ENCODE results near the gene PRDX5. TPM values are rescaled to one million over a fixed set of nuclear protein-coding genes. Genes with fewer than 3 reads are reported as not detected.

The PRDX5 gene
- polyA plus RNA-seq, 4 donors = 229 to 668 (median 548) TPM

DNA sequence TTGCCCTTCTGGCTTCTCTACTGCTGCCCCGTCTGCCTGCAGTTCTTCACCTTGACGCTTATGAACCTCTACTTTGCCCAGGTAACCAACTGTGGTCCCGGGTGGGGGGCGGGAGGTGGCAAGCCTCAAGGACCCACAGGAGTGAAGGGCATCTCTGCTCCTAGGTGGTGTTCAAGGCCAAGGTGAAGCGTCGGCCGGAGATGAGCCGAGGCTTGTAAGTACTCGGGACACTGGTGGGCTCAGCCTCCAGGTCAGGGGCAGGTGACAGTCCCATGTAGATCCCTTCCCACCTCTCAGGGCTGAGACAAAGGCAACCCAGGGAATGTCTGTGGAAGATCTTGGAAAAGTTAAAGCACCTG, 31.1 kb upstream of the PRDX5 start:
- Histone ChIP-seq H3K9me3 (ENCODE audit: control insufficient read depth in 2 of 2, insufficient read depth in 1 of 2, low read depth in 1 of 2, low read length in 1 of 2) (no peaks in the 10 kb centered on the region), H3K36me3 (ENCODE audit: control insufficient read depth in 3 of 3, insufficient read depth in 2 of 3, low read depth in 1 of 3, low read length in 3 of 3) (peaks cover 0 to 34% (median 0%) of the 10 kb centered on the region in 3 donors), H3K27ac (ENCODE audit: low read depth in 1 of 3, low read length in 2 of 3) (no peak overlapping the region), H3K4me1 (ENCODE audit: control insufficient read depth in 3 of 3, insufficient read depth in 2 of 3, low read depth in 1 of 3, low read length in 2 of 3) (peaks cover 0 to 22% (median 4%) of the 10 kb centered on the region in 3 donors), H3K27me3 (ENCODE audit: control insufficient read depth in 3 of 3, insufficient read depth in 3 of 3, low read length in 3 of 3) (peaks cover 2 to 16% (median 7%) of the 10 kb centered on the region in 3 donors), H3K4me3 (ENCODE audit: low read depth in 1 of 3, low read length in 3 of 3) (no peak overlapping the region)
- no peak for FAIRE-seq
- 81 to 92% (median 85%) methylated on average over 9 of the region's 9 CpGs for WGBS, 3 donors
- no peak for DNase-seq

GRCh38 chr11:64287676-64288352, 30.1 kb upstream of the PRDX5 start:
- Histone ChIP-seq H3K9me3 (ENCODE audit: control insufficient read depth in 2 of 2, insufficient read depth in 1 of 2, low read depth in 1 of 2, low read length in 1 of 2) (no peaks in the 10 kb centered on the region), H3K4me3 (ENCODE audit: low read depth in 1 of 3, low read length in 3 of 3) (no peak overlapping the region), H3K36me3 (ENCODE audit: control insufficient read depth in 3 of 3, insufficient read depth in 2 of 3, low read depth in 1 of 3, low read length in 3 of 3) (peaks cover 0 to 25% (median 0%) of the 10 kb centered on the region in 3 donors), H3K27me3 (ENCODE audit: control insufficient read depth in 3 of 3, insufficient read depth in 3 of 3, low read length in 3 of 3) (peaks cover 7 to 24% (median 8%) of the 10 kb centered on the region in 3 donors), H3K4me1 (ENCODE audit: control insufficient read depth in 3 of 3, insufficient read depth in 2 of 3, low read depth in 1 of 3, low read length in 2 of 3) (peaks cover 0 to 22% (median 4%) of the 10 kb centered on the region in 3 donors), H3K27ac (ENCODE audit: low read depth in 1 of 3, low read length in 2 of 3) (no peak overlapping the region)
- DNase-seq (no peak), FAIRE-seq (no peak)
- WGBS, 3 donors = 95 to 96% (median 95%) methylated on average over 32 to 33 of the region's 33 CpGs

- Histone ChIP-seq H3K4me1 (ENCODE audit: control insufficient read depth in 3 of 3, insufficient read depth in 2 of 3, low read depth in 1 of 3, low read length in 2 of 3) (peaks cover 0 to 21% (median under 1%) of the 10 kb centered on the region in 3 donors), H3K27ac (ENCODE audit: low read depth in 1 of 3, low read length in 2 of 3) (no peak overlapping the region), H3K4me3 (ENCODE audit: low read depth in 1 of 3, low read length in 3 of 3) (no peak overlapping the region), H3K36me3 (ENCODE audit: control insufficient read depth in 3 of 3, insufficient read depth in 2 of 3, low read depth in 1 of 3, low read length in 3 of 3) (peaks cover 0 to 20% (median 0%) of the 10 kb centered on the region in 3 donors), H3K27me3 (ENCODE audit: control insufficient read depth in 3 of 3, insufficient read depth in 3 of 3, low read length in 3 of 3) (peaks cover 7 to 29% (median 9%) of the 10 kb centered on the region in 3 donors), H3K9me3 (ENCODE audit: control insufficient read depth in 2 of 2, insufficient read depth in 1 of 2, low read depth in 1 of 2, low read length in 1 of 2) (no peaks in the 10 kb centered on the region)
- DNase-seq (no peak), FAIRE-seq (no peak)
- WGBS, 3 donors = 89 to 99% (median 94%) methylated on average over 9 of the region's 9 CpGs
These were observed 29.6 kb upstream of the PRDX5 start for GRCh38 chr11:64288353-64288750.

DNA sequence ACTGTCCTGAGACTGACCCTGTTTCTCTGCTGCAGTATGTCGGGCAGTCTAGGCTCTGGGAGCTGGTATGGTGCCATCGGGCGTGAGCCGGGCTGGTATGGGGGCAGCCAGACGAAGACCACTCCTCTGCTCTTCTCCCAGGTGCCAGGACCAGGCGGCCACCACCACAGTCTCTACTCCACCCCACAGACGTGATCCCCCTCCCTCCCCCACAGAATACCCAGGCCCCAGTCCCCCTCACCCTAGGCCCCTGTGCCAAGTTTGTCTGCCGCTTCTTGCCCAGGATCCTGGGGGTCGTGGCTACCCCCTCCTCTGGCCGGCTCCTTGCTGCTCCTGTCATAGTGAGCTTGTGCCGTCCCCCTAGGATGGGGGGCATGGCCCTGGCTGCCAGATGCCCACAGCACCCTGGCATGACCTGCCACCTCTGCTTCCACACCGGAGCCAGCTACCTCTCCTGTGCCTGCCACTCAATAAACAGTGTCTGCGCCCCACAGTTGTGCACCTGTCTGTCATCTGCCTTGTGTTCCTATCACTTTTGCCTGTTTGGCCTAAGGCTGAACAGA, 28.8 kb upstream of the PRDX5 start:
- FAIRE-seq = no peak
- H3K4me3 ChIP-seq (ENCODE audit: low read depth in 1 of 3, low read length in 3 of 3) = no peak overlapping the region
- H3K36me3 ChIP-seq (ENCODE audit: control insufficient read depth in 3 of 3, insufficient read depth in 2 of 3, low read depth in 1 of 3, low read length in 3 of 3) = peaks cover 0 to 18% (median 0%) of the 10 kb centered on the region in 3 donors
- H3K27me3 ChIP-seq (ENCODE audit: control insufficient read depth in 3 of 3, insufficient read depth in 3 of 3, low read length in 3 of 3) = peaks cover 9 to 36% (median 10%) of the 10 kb centered on the region in 3 donors
- no peaks in the 10 kb centered on the region for H3K9me3 ChIP-seq (ENCODE audit: control insufficient read depth in 2 of 2, insufficient read depth in 1 of 2, low read depth in 1 of 2, low read length in 1 of 2)
- no peak overlapping the region for H3K27ac ChIP-seq (ENCODE audit: low read depth in 1 of 3, low read length in 2 of 3)
- WGBS, 3 donors = 91 to 93% (median 93%) methylated on average over 12 to 13 of the region's 13 CpGs
- H3K4me1 ChIP-seq (ENCODE audit: control insufficient read depth in 3 of 3, insufficient read depth in 2 of 3, low read depth in 1 of 3, low read length in 2 of 3) = peaks cover 0 to 13% (median 0%) of the 10 kb centered on the region in 3 donors
- no peak for DNase-seq

GRCh38 chr11:64290352-64291261, 27.3 kb upstream of the PRDX5 start:
- Histone ChIP-seq H3K27me3 (ENCODE audit: control insufficient read depth in 3 of 3, insufficient read depth in 3 of 3, low read length in 3 of 3) (peaks cover 11 to 51% (median 17%) of the 10 kb centered on the region in 3 donors), H3K4me1 (ENCODE audit: control insufficient read depth in 3 of 3, insufficient read depth in 2 of 3, low read depth in 1 of 3, low read length in 2 of 3) (peaks cover 0 to 10% (median 0%) of the 10 kb centered on the region in 3 donors), H3K9me3 (ENCODE audit: control insufficient read depth in 2 of 2, insufficient read depth in 1 of 2, low read depth in 1 of 2, low read length in 1 of 2) (no peaks in the 10 kb centered on the region), H3K27ac (ENCODE audit: low read depth in 1 of 3, low read length in 2 of 3) (no peak overlapping the region), H3K36me3 (ENCODE audit: control insufficient read depth in 3 of 3, insufficient read depth in 2 of 3, low read depth in 1 of 3, low read length in 3 of 3) (peaks cover 0 to 16% (median 0%) of the 10 kb centered on the region in 3 donors), H3K4me3 (ENCODE audit: low read depth in 1 of 3, low read length in 3 of 3) (no peak overlapping the region)
- DNase-seq (no peak), FAIRE-seq (no peak)
- 48 to 53% (median 53%) methylated on average over 8 to 10 of the region's 10 CpGs for WGBS, 3 donors

- H3K27ac ChIP-seq (ENCODE audit: low read depth in 1 of 3, low read length in 2 of 3) = no peak within 1 kb of the TSS
- no peaks in the 10 kb centered on the region for H3K9me3 ChIP-seq (ENCODE audit: control insufficient read depth in 2 of 2, insufficient read depth in 1 of 2, low read depth in 1 of 2, low read length in 1 of 2)
- WGBS, 3 donors = 2 to 10% (median 3%) methylated on average over 31 to 45 of the region's 45 CpGs
- H3K36me3 ChIP-seq (ENCODE audit: control insufficient read depth in 3 of 3, insufficient read depth in 2 of 3, low read depth in 1 of 3, low read length in 3 of 3) = peaks cover 0 to 16% (median 0%) of the 10 kb centered on the region in 3 donors
- DNase-seq (no peak), FAIRE-seq (no peak)
- peak within 1 kb of the TSS in 1 of 3 donors; percentile 40 for H3K4me3 ChIP-seq (ENCODE audit: low read depth in 1 of 3, low read length in 3 of 3)
- peaks cover 0 to 5% (median 0%) of the 10 kb centered on the region in 3 donors for H3K4me1 ChIP-seq (ENCODE audit: control insufficient read depth in 3 of 3, insufficient read depth in 2 of 3, low read depth in 1 of 3, low read length in 2 of 3)
- peaks cover 12 to 58% (median 18%) of the 10 kb centered on the region in 3 donors for H3K27me3 ChIP-seq (ENCODE audit: control insufficient read depth in 3 of 3, insufficient read depth in 3 of 3, low read length in 3 of 3)
These were observed 26.6 kb upstream of the PRDX5 start, which contains the start of gene KCNK4 for GRCh38 chr11:64291262-64291751. Gene KCNK4 (plus strand): TSS chr11:64291302. CDS start chr11:64293019, 1,717 bp downstream.

- H3K4me3 ChIP-seq (ENCODE audit: low read depth in 1 of 3, low read length in 3 of 3) = peak overlapping the region in 1 of 3 donors; percentile 40
- H3K27me3 ChIP-seq (ENCODE audit: control insufficient read depth in 3 of 3, insufficient read depth in 3 of 3, low read length in 3 of 3) = peaks cover 12 to 64% (median 24%) of the 10 kb centered on the region in 3 donors
- no peaks in the 10 kb centered on the region for H3K9me3 ChIP-seq (ENCODE audit: control insufficient read depth in 2 of 2, insufficient read depth in 1 of 2, low read depth in 1 of 2, low read length in 1 of 2)
- no peak overlapping the region for H3K27ac ChIP-seq (ENCODE audit: low read depth in 1 of 3, low read length in 2 of 3)
- H3K36me3 ChIP-seq (ENCODE audit: control insufficient read depth in 3 of 3, insufficient read depth in 2 of 3, low read depth in 1 of 3, low read length in 3 of 3) = peaks cover 0 to 16% (median 0%) of the 10 kb centered on the region in 3 donors
- no peak for DNase-seq
- 1 to 2% (median 1%) methylated on average over 18 to 96 of the region's 96 CpGs for WGBS, 3 donors
- FAIRE-seq = no peak
- peaks cover 0 to 3% (median 0%) of the 10 kb centered on the region in 3 donors for H3K4me1 ChIP-seq (ENCODE audit: control insufficient read depth in 3 of 3, insufficient read depth in 2 of 3, low read depth in 1 of 3, low read length in 2 of 3)
These were observed 26.0 kb upstream of the PRDX5 start for GRCh38 chr11:64291752-64292459.
